HepG2 (cell line): ENCODE results near the gene FAM53C. TPM values are rescaled to one million over a fixed set of nuclear protein-coding genes. Genes with fewer than 3 reads are reported as not detected.

Source experiments
- NKX3-1 ChIP-seq: sonication (generic); formaldehyde crosslinking; IDR thresholded peaks from 2 replicates; pipeline ENCODE4 v1.5.0; 2020; ENCODE audit warnings: missing genetic modification reagents
- PCBP1 ChIP-seq: fragments of 200-400 bp; formaldehyde crosslinking; IDR thresholded peaks from 2 replicates; pipeline ENCODE4 v1.6.1; 2017; ENCODE audit warnings: mild to moderate bottlenecking, low read depth, low read length, borderline replicate concordance
- SRSF4 ChIP-seq: fragments of 200-400 bp; formaldehyde crosslinking; IDR thresholded peaks from one replicate; pipeline ENCODE4 v1.6.1; 2018; ENCODE audit warnings: mild to moderate bottlenecking, low read depth, low read length, moderate library complexity; ENCODE audit not compliant: poor library complexity, severe bottlenecking
- TRAFD1 ChIP-seq: sonication (generic); formaldehyde crosslinking; IDR thresholded peaks from 2 replicates; pipeline ENCODE4 v1.5.1; 2020; ENCODE audit warnings: missing genetic modification reagents, mild to moderate bottlenecking, borderline replicate concordance
- ZBTB1 ChIP-seq: sonication (generic); formaldehyde crosslinking; IDR thresholded peaks from 2 replicates; pipeline ENCODE4 v1.4.0; 2020; ENCODE audit warnings: missing genetic modification reagents, borderline replicate concordance
- ZC3H13 ChIP-seq: sonication (generic); formaldehyde crosslinking; IDR thresholded peaks from 2 replicates; pipeline ENCODE4 v1.8.1; 2023; ENCODE audit warnings: mild to moderate bottlenecking, missing genetic modification reagents, moderate library complexity
- ZNF318 ChIP-seq: sonication (generic); formaldehyde crosslinking; IDR thresholded peaks from 2 replicates; pipeline ENCODE4 v1.4.0; 2020; ENCODE audit warnings: mild to moderate bottlenecking, missing genetic modification reagents
- ZNF781 ChIP-seq: sonication (generic); formaldehyde crosslinking; IDR thresholded peaks from 2 replicates; pipeline ENCODE4 v1.5.1; 2020; ENCODE audit warnings: borderline replicate concordance, mild to moderate bottlenecking, missing genetic modification reagents; ENCODE audit errors: not compliant biosample characterization
- polyA plus RNA-seq, 8 experiments: library from polyadenylated mRNA; depleted of rRNA in 3 of 8; stranded (reverse) in 7 of 8; unstranded in 1 of 8; fragments of >200 nt; fragmentation: Illumina TruSeq in 4 of 8; extraction: Trizol in 4 of 8; gene quantifications; 2 replicates each; pipeline versions ENCODE4 v1.2.1 to v1.2.3, GENCODE V29; 2011 to 2016; ENCODE audit warnings: low read depth in 4 of 8, missing spikeins in 1 of 8, mixed read lengths in 1 of 8; ENCODE audit not compliant: insufficient read depth in 1 of 8
- total RNA-seq, 5 experiments: library from RNA; depleted of rRNA; stranded (reverse); fragments of >200 nt; fragmentation: Illumina TruSeq; extraction: Trizol; gene quantifications; 2 replicates each; pipeline ENCODE4 v1.2.3, GENCODE V29; 2016; ENCODE audit warnings: low read depth in 1 of 5
- TF ChIP-seq, protein P1 (sequence below), 2 experiments: sonication (generic) in 1 of 2; formaldehyde crosslinking in 1 of 2; IDR thresholded peaks; 2 replicates each; pipeline versions ENCODE4 v1.4.0 to v1.6.1; 2018 to 2020; ENCODE audit warnings: missing genetic modification reagents in 2 of 2, borderline replicate concordance in 1 of 2, low read depth in 1 of 2, mild to moderate bottlenecking in 1 of 2, missing biosample characterization in 1 of 2
- TF ChIP-seq, protein P2 (sequence below): sonication (generic); formaldehyde crosslinking; IDR thresholded peaks from 2 replicates; pipeline ENCODE4 v1.4.0; 2020; ENCODE audit warnings: mild to moderate bottlenecking, missing genetic modification reagents

Gene FAM53C
- total and polyA plus RNA-seq, 2 of the 13 experiments (the other 11 are each of a cell fraction or from before 2014, with no cell fraction given): 26.9 to 30.1 TPM

GRCh38 chr5:138353560-138354080 is 15.6 kb downstream of the FAM53C start (continued):
- TF ChIP-seq ZNF318 (CRISPR knock-in tag): no peak
- TF ChIP-seq SRSF4: no peak
- no peak for TF ChIP-seq PCBP1
- TF ChIP-seq, protein P1, sequence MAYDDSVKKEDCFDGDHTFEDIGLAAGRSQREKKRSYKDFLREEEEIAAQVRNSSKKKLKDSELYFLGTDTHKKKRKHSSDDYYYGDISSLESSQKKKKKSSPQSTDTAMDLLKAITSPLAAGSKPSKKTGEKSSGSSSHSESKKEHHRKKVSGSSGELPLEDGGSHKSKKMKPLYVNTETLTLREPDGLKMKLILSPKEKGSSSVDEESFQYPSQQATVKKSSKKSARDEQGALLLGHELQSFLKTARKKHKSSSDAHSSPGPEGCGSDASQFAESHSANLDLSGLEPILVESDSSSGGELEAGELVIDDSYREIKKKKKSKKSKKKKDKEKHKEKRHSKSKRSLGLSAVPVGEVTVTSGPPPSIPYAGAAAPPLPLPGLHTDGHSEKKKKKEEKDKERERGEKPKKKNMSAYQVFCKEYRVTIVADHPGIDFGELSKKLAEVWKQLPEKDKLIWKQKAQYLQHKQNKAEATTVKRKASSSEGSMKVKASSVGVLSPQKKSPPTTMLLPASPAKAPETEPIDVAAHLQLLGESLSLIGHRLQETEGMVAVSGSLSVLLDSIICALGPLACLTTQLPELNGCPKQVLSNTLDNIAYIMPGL (CRISPR knock-in tag; IDR thresholded peaks at IDR 0.05; ENCODE audit: borderline replicate concordance in 1 of 2, low read depth in 1 of 2): peak in 1 of 2 experiments; percentile 19; a peak in 1 of 4 replicates
- no peak for TF ChIP-seq NKX3-1 (CRISPR knock-in tag)
- no peak for TF ChIP-seq TRAFD1
- TF ChIP-seq, protein P2, sequence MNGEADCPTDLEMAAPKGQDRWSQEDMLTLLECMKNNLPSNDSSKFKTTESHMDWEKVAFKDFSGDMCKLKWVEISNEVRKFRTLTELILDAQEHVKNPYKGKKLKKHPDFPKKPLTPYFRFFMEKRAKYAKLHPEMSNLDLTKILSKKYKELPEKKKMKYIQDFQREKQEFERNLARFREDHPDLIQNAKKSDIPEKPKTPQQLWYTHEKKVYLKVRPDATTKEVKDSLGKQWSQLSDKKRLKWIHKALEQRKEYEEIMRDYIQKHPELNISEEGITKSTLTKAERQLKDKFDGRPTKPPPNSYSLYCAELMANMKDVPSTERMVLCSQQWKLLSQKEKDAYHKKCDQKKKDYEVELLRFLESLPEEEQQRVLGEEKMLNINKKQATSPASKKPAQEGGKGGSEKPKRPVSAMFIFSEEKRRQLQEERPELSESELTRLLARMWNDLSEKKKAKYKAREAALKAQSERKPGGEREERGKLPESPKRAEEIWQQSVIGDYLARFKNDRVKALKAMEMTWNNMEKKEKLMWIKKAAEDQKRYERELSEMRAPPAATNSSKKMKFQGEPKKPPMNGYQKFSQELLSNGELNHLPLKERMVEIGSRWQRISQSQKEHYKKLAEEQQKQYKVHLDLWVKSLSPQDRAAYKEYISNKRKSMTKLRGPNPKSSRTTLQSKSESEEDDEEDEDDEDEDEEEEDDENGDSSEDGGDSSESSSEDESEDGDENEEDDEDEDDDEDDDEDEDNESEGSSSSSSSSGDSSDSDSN (CRISPR knock-in tag): no peak
- no peak; the same call in 1 of the 2 replicates for TF ChIP-seq ZC3H13 (CRISPR knock-in tag)
- no peak for TF ChIP-seq ZNF781
- no peak for TF ChIP-seq ZBTB1
